H1 (cell line): ENCODE results near the gene GALNT13. TPM values are rescaled to one million over a fixed set of nuclear protein-coding genes. Genes with fewer than 3 reads are reported as not detected.

Experiments
- RAD21 ChIP-seq, 2 experiments: IDR thresholded peaks in 1 of 2; conservative IDR thresholded peaks in 1 of 2; 2 replicates each; pipeline ENCODE4 v1.6.1; 2011; ENCODE audit warnings: low read depth in 2 of 2, low read length in 2 of 2, improper control_type of control experiment in 1 of 2, inconsistent platforms in 1 of 2, mild to moderate bottlenecking in 1 of 2, moderate library complexity in 1 of 2
- SIRT6 ChIP-seq: IDR thresholded peaks from one replicate; pipeline ENCODE4 v1.7.1; 2012; ENCODE audit warnings: low read length, inconsistent platforms
- SIX5 ChIP-seq: IDR thresholded peaks from 2 replicates; pipeline ENCODE4 v1.6.1; 2011; ENCODE audit warnings: mild to moderate bottlenecking, low read depth, low read length
- SUZ12 ChIP-seq: fragments of 200-600 bp; sonication (generic); IDR thresholded peaks from 2 replicates; pipeline ENCODE4 v1.6.1; 2012; ENCODE audit warnings: mild to moderate bottlenecking, inconsistent platforms, low read length, moderate library complexity, mixed read lengths
- TAF7 ChIP-seq: optimal IDR thresholded peaks from 2 replicates; pipeline ENCODE3; 2011; ENCODE audit warnings: low read depth, mild to moderate bottlenecking, inconsistent platforms, low read length, moderate library complexity, borderline replicate concordance
- polyA plus RNA-seq, 7 experiments: library from polyadenylated mRNA; depleted of rRNA in 3 of 7; stranded (reverse) in 5 of 7; unstranded in 2 of 7; fragments of >200 nt in 5 of 7; fragments of 200-250 nt in 2 of 7; gene quantifications; 1 replicate in 5 of 7; 2 replicates in 1 of 7; 4 replicates in 1 of 7; pipeline versions ENCODE4 v1.2.1 to v1.2.3, GENCODE V29; 2011 to 2013; ENCODE audit warnings: missing spikeins in 2 of 7, mixed read lengths in 2 of 7
- total RNA-seq: library from RNA; stranded (reverse); fragmentation: NEBNext Ultra II Directional; extraction: Animal tissue kit (Norgen Biotek cat#: 25700); gene quantifications from 2 replicates; pipeline ENCODE4 v1.2.1, GENCODE V29; 2021
- TF ChIP-seq, protein P1 (sequence below), 3 experiments: IDR thresholded peaks; 1 replicate in 2 of 3; 2 replicates in 1 of 3; pipeline versions ENCODE4 v1.5.1 to v1.6.1; 2011; ENCODE audit warnings: low read length in 3 of 3, mild to moderate bottlenecking in 3 of 3, inconsistent platforms in 2 of 3, low read depth in 1 of 3, moderate library complexity in 1 of 3; ENCODE audit not compliant: insufficient read depth in 1 of 3; ENCODE audit errors: control extremely low read depth in 1 of 3

GALNT13 gene
- total and polyA plus RNA-seq, 2 of the 8 experiments (the other 6 are each of a cell fraction or from before 2014, with no cell fraction given) = 3.2 to 9.6 TPM

DNA sequence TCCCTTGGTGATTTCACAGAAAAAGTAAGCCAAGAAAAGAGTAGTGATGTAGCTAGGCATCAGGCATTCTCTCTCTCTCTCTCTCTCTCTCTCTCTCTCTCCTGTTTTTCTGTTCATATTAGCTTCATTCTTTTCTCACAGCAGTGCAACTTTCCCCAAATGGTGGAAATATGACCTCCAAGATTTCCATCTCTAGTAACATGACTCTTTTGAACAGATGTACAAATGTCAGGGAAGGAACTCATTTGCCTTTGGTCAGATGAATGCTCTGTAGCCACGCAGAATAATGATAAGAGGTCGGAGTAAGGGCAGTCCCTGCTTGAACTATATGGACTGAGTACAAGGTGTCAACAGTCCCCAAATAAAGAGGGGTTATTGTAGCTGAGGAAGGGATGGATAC lies 316.2 kb downstream of the GALNT13 start (continued):
- TF ChIP-seq, protein P1, sequence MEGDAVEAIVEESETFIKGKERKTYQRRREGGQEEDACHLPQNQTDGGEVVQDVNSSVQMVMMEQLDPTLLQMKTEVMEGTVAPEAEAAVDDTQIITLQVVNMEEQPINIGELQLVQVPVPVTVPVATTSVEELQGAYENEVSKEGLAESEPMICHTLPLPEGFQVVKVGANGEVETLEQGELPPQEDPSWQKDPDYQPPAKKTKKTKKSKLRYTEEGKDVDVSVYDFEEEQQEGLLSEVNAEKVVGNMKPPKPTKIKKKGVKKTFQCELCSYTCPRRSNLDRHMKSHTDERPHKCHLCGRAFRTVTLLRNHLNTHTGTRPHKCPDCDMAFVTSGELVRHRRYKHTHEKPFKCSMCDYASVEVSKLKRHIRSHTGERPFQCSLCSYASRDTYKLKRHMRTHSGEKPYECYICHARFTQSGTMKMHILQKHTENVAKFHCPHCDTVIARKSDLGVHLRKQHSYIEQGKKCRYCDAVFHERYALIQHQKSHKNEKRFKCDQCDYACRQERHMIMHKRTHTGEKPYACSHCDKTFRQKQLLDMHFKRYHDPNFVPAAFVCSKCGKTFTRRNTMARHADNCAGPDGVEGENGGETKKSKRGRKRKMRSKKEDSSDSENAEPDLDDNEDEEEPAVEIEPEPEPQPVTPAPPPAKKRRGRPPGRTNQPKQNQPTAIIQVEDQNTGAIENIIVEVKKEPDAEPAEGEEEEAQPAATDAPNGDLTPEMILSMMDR (IDR thresholded peaks at IDR 0.05; ENCODE audit: control extremely low read depth in 1 of 3, insufficient read depth in 1 of 3, low read depth in 1 of 3, low read length in 3 of 3) = no peak
- TF ChIP-seq TAF7 (no peak), SIRT6 (no peak), RAD21 (IDR thresholded peaks at IDR 0.05 in 1 of 2, conservative IDR thresholded peaks at IDR 0.05 in 1 of 2; ENCODE audit: low read depth in 2 of 2, low read length in 2 of 2) (no peak), SUZ12 (no peak), SIX5 (no peak)
- TF ChIP-seq, all 59 proteins: peak for 0
